Heart left ventricle (tissue), 16 donors: Measurements from ENCODE around the gene TIMM50. TPM values are rescaled to one million over a fixed set of nuclear protein-coding genes. Genes with fewer than 3 reads are reported as not detected.

Source experiments
- ATAC-seq, 4 donors: fragments of 200-7000 bp; cut with Tn5 transposase; one replicate each; pipeline ENCODE4 v1.9.1; 2020 to 2022; ENCODE audit warnings: moderate library complexity in 4 of 4, mild to moderate bottlenecking in 3 of 4, moderate number of reproducible peaks in 1 of 4
- DNase-seq, 5 donors: peaks; one replicate each; pipeline ENCODE4 v3.0.0-alpha.2; 2020
- H3K27ac ChIP-seq, 12 donors: fragments of 200-600 bp; sonication (generic) in 4 of 12; one replicate each; pipeline versions ENCODE4 v1.5.0 to v1.8.0; 2016 to 2022; ENCODE audit warnings: mild to moderate bottlenecking in 2 of 12
- H3K27me3 ChIP-seq, 9 donors: fragments of 200-600 bp; sonication (generic) in 2 of 9; one replicate each; pipeline versions ENCODE4 v1.5.1 to v1.8.0; 2016 to 2022; ENCODE audit warnings: mild to moderate bottlenecking in 3 of 9
- H3K36me3 ChIP-seq, 9 donors: fragments of 200-600 bp; sonication (generic) in 2 of 9; one replicate each; pipeline versions ENCODE4 v1.5.0 to v1.8.0; 2018 to 2022; ENCODE audit warnings: mild to moderate bottlenecking in 2 of 9
- H3K4me1 ChIP-seq, 12 donors: fragments of 200-600 bp; sonication (generic) in 4 of 12; one replicate each; pipeline versions ENCODE4 v1.5.0 to v1.8.0; 2016 to 2022; ENCODE audit warnings: mild to moderate bottlenecking in 3 of 12
- H3K4me3 ChIP-seq, 12 donors: fragments of 200-600 bp; sonication (generic) in 4 of 12; one replicate each; pipeline versions ENCODE4 v1.5.0 to v1.8.0; 2017 to 2022; ENCODE audit warnings: mild to moderate bottlenecking in 9 of 12, moderate library complexity in 4 of 12
- H3K9me3 ChIP-seq, 12 donors: fragments of 200-600 bp; sonication (generic) in 4 of 12; one replicate each; pipeline versions ENCODE4 v1.5.0 to v1.8.0; 2016 to 2022; ENCODE audit warnings: mild to moderate bottlenecking in 1 of 12
- CTCF ChIP-seq, 12 donors: fragments of 200-600 bp; sonication (generic) in 4 of 12; IDR thresholded peaks; one replicate each; pipeline versions ENCODE4 v1.5.0 to v1.8.0; 2018 to 2022; ENCODE audit warnings: antibody characterized with exemption in 12 of 12, mild to moderate bottlenecking in 5 of 12
- POLR2A ChIP-seq, 2 donors: fragments of 450-650 bp; IDR thresholded peaks; one replicate each; pipeline ENCODE4 v1.6.1; 2017; ENCODE audit warnings: antibody characterized with exemption in 2 of 2, mild to moderate bottlenecking in 2 of 2, moderate library complexity in 2 of 2
- WGBS, 4 donors: extraction: QIAGEN DNeasy Blood & Tissue Kit in 2 of 4; methylation state at CpG; one replicate each; pipeline versions ENCODE4 v1.1.5 to v1.1.7; 2013 to 2018; 5-methylcytosine and 5-hydroxymethylcytosine counted together
- intact Hi-C, 10 donors: fragments of 100-400 bp; cut with DNase I; formaldehyde crosslinking; loops; one replicate each; pipeline versions ENCODE4 v1.11.1 to v1.14.2; 2022
- polyA plus RNA-seq, 2 donors: library from polyadenylated mRNA; stranded (reverse); fragments of 200-250 nt; gene quantifications; one replicate each; pipeline ENCODE4 v1.2.3, GENCODE V29; 2013
- total RNA-seq, 9 donors: library from RNA; depleted of rRNA in 2 of 9; stranded (reverse); fragments of >200 nt in 2 of 9; fragmentation: NEBNext Ultra II Directional in 3 of 9; extraction: Animal tissue kit (Norgen Biotek cat#: 25700) in 3 of 9; gene quantifications; one replicate each; pipeline versions ENCODE4 v1.1.0 to v1.2.4, GENCODE V29; 2016 to 2023
- donor health status: ischemic (EF 13 %, LVEDD 7.1; RV severe dilation, severe dysfunction).
- donor health status: healthy with polysubstance abuse.
- donor health status: DM: no; HTN: yes; CAD: no.
- donor health status: DM: no; HTN: no; CAD: no.
- donor health status: ischemic (EF 25% LVEDD 6.9; RV normal size, moderate dysfunction).
- donor health status: ischemic (EF 25% LVEDD 5.7; RV mildly dilated, moderate dysfunction).
- donor health status: healthy.
- donor health status: DM: yes; HTN: yes; CAD: no.
- donor health status: ischemic (EF 35%, LVEDD 5.7; RV mildly dilated, moderate dysfunction).
- donor health status: nonischemic (EF 11% LVEDD 7.7; RV severe dilation, severe dysfunction).
- donor health status: DM: yes; HTN: yes; CAD: no.
- donor health status: PGD.
- donor health status: ischemic (EF 29% LVEDD 5.4; RV normal size, mild dysfunction).
- donor health status: nonischemic (EF 23%, LVEDD 6.1; RV moderate dilation, normal function).

Gene TIMM50
- total and polyA plus RNA-seq, 11 donors = 66.0 to 106 (median 77.5) TPM

GRCh38 chr19:39498798-39499642, 18.4 kb downstream of the TIMM50 start, which contains the start of gene DLL3:
DLL3 (plus strand) TSS chr19:39498947; CDS start chr19:39498975, 28 bp downstream.
- H3K27me3 ChIP-seq = peaks cover 33 to 75% (median 59%) of the 10 kb centered on the region in 9 donors
- intact Hi-C loops = loop anchor here in 1 of 10 donors (5.0 kb wide), 1 partner anchor 33 kb away; the partner anchor contains the start of gene EID2B
- no peak within 1 kb of the TSS for H3K27ac ChIP-seq
- no peaks in the 10 kb centered on the region for H3K9me3 ChIP-seq
- DNase-seq (no peak), ATAC-seq (peak in 1 of 4 donors; percentile 9)
- WGBS, 4 donors = 1 to 3% (median 2%) methylated on average over 25 to 60 of the region's 60 CpGs
- no peaks in the 10 kb centered on the region for H3K36me3 ChIP-seq
- H3K4me1 ChIP-seq = peaks cover 3 to 27% (median 15%) of the 10 kb centered on the region in 12 donors
- peak within 1 kb of the TSS in 4 of 12 donors; percentile 8 to 16 (median 12) for H3K4me3 ChIP-seq
- no peak for TF ChIP-seq CTCF (IDR thresholded peaks at IDR 0.05)
- TF ChIP-seq POLR2A (IDR thresholded peaks at IDR 0.05) = no peak

GRCh38 chr19:39499932-39500331, 19.3 kb downstream of the TIMM50 start:
- Histone ChIP-seq H3K4me1 (peaks cover 3 to 27% (median 15%) of the 10 kb centered on the region in 12 donors), H3K27ac (no peak overlapping the region), H3K36me3 (no peaks in the 10 kb centered on the region), H3K27me3 (peaks cover 33 to 85% (median 67%) of the 10 kb centered on the region in 9 donors), H3K4me3 (no peak overlapping the region), H3K9me3 (no peaks in the 10 kb centered on the region)
- ATAC-seq = no peak
- 72 to 77% (median 75%) methylated on average over 8 of the region's 8 CpGs for WGBS, 4 donors
- DNase-seq = no peak
- intact Hi-C loops = loop anchor here in 1 of 10 donors (5.0 kb wide), 1 partner anchor 32 kb away; the partner anchor contains the start of gene EID2B
- TF ChIP-seq POLR2A (IDR thresholded peaks at IDR 0.05) (no peak), CTCF (IDR thresholded peaks at IDR 0.05) (no peak)

GRCh38 chr19:39500543-39500942, 19.9 kb downstream of the TIMM50 start:
- WGBS, 4 donors = 21 to 32% (median 27%) methylated on average over 4 of the region's 4 CpGs
- intact Hi-C loops = no loop called here

More at GRCh38 chr19:39500543-39500942, 19.9 kb downstream of the TIMM50 start:
- no peak overlapping the region for H3K27ac ChIP-seq
- no peak for TF ChIP-seq POLR2A (IDR thresholded peaks at IDR 0.05)
- no peak for TF ChIP-seq CTCF (IDR thresholded peaks at IDR 0.05)
- H3K36me3 ChIP-seq = no peaks in the 10 kb centered on the region
- no peak overlapping the region for H3K4me3 ChIP-seq
- H3K27me3 ChIP-seq = peaks cover 38 to 91% (median 69%) of the 10 kb centered on the region in 9 donors
- ATAC-seq (no peak), DNase-seq (no peak)
- H3K4me1 ChIP-seq = peaks cover 3 to 27% (median 15%) of the 10 kb centered on the region in 12 donors
- no peaks in the 10 kb centered on the region for H3K9me3 ChIP-seq
